ENCODE results near the gene SERPINB10. TPM values are rescaled to one million over a fixed set of nuclear protein-coding genes. Genes with fewer than 3 reads are reported as not detected.

SERPINB10 gene
- total RNA-seq, 1 donor, result not detected

- no peak for TF ChIP-seq CTCF (IDR thresholded peaks at IDR 0.05; ENCODE audit: extremely low read depth, low read depth, low read length)
- Histone ChIP-seq H3K36me3 (ENCODE audit: insufficient read depth, low read length) (peaks cover 34% of the 10 kb centered on the region), H2AFZ (ENCODE audit: low read length) (no peak overlapping the region)
Observed at GRCh38 chr18:63980896-63981460, 73.2 kb downstream of the SERPINB10 start.

GRCh38 chr18:63981719-63982118 lies 74.0 kb downstream of the SERPINB10 start:
- Histone ChIP-seq H3K4me1 (ENCODE audit: insufficient read depth, low read length) (peaks cover 4% of the 10 kb centered on the region), H3K4me3 (ENCODE audit: insufficient read depth, low read length) (no peak overlapping the region), H3K79me2 (ENCODE audit: insufficient read depth, low read length) (peaks cover 41% of the 10 kb centered on the region), H3K27ac (ENCODE audit: low read depth, low read length) (no peak overlapping the region), H3K36me3 (ENCODE audit: insufficient read depth, low read length) (peaks cover 39% of the 10 kb centered on the region), H3K4me2 (ENCODE audit: insufficient read depth, low read length) (no peak overlapping the region), H3K27me3 (ENCODE audit: insufficient read depth, low read length) (no peaks in the 10 kb centered on the region), H2AFZ (ENCODE audit: low read length) (no peak overlapping the region), H3K9me3 (ENCODE audit: low read depth, low read length) (no peaks in the 10 kb centered on the region), H4K20me1 (ENCODE audit: insufficient read depth, low read length) (peaks cover under 1% of the 10 kb centered on the region)
- TF ChIP-seq CTCF (IDR thresholded peaks at IDR 0.05; ENCODE audit: extremely low read depth, low read depth, low read length), result no peak
- no peak for DNase-seq (ENCODE audit: insufficient read length, low spot score, missing footprints)

More at GRCh38 chr18:63980896-63981460, 73.2 kb downstream of the SERPINB10 start:
- Histone ChIP-seq H3K27ac (ENCODE audit: low read depth, low read length) (no peak overlapping the region), H3K4me3 (ENCODE audit: insufficient read depth, low read length) (no peak overlapping the region), H3K27me3 (ENCODE audit: insufficient read depth, low read length) (no peaks in the 10 kb centered on the region), H4K20me1 (ENCODE audit: insufficient read depth, low read length) (peaks cover 2% of the 10 kb centered on the region), H3K9me3 (ENCODE audit: low read depth, low read length) (no peaks in the 10 kb centered on the region), H3K4me1 (ENCODE audit: insufficient read depth, low read length) (peaks cover 4% of the 10 kb centered on the region), H3K79me2 (ENCODE audit: insufficient read depth, low read length) (peaks cover 46% of the 10 kb centered on the region), H3K4me2 (ENCODE audit: insufficient read depth, low read length) (no peak overlapping the region)
- DNase-seq (ENCODE audit: insufficient read length, low spot score, missing footprints), result no peak

- TF ChIP-seq CTCF (IDR thresholded peaks at IDR 0.05; ENCODE audit: extremely low read depth, low read depth, low read length), result no peak
- H3K27me3 ChIP-seq (ENCODE audit: insufficient read depth, low read length), result no peaks in the 10 kb centered on the region
- H3K4me1 ChIP-seq (ENCODE audit: insufficient read depth, low read length), result peaks cover 4% of the 10 kb centered on the region
- H3K4me2 ChIP-seq (ENCODE audit: insufficient read depth, low read length), result no peak overlapping the region
- H4K20me1 ChIP-seq (ENCODE audit: insufficient read depth, low read length), result no peaks in the 10 kb centered on the region
- no peak for DNase-seq (ENCODE audit: insufficient read length, low spot score, missing footprints)
- no peaks in the 10 kb centered on the region for H3K9me3 ChIP-seq (ENCODE audit: low read depth, low read length)
- peaks cover 36% of the 10 kb centered on the region for H3K79me2 ChIP-seq (ENCODE audit: insufficient read depth, low read length)
- no peak overlapping the region for H3K27ac ChIP-seq (ENCODE audit: low read depth, low read length)
- no peak overlapping the region for H2AFZ ChIP-seq (ENCODE audit: low read length)
- H3K4me3 ChIP-seq (ENCODE audit: insufficient read depth, low read length), result no peak overlapping the region
- peaks cover 45% of the 10 kb centered on the region for H3K36me3 ChIP-seq (ENCODE audit: insufficient read depth, low read length)
Observed at GRCh38 chr18:63982361-63982760, 74.6 kb downstream of the SERPINB10 start.

Other genes with a start within 250 kb of the SERPINB10 start
- gene SERPINB3, start 246.1 kb upstream of the SERPINB10 start, total RNA-seq, result not detected in 2 replicates
- not detected in 2 replicates for gene SERPINB11, start 205.0 kb upstream of the SERPINB10 start, total RNA-seq
- 0.36 and 0.88 TPM in 2 replicates for gene SERPINB7, start 132.5 kb upstream of the SERPINB10 start, total RNA-seq
- 0.72 and 1.8 TPM in 2 replicates for gene SERPINB2, start 20.3 kb upstream of the SERPINB10 start, total RNA-seq
- gene HMSD, start 41.3 kb downstream of the SERPINB10 start, total RNA-seq, result under 0.01 and 1.4 TPM in 2 replicates
- gene SERPINB8, start 62.1 kb downstream of the SERPINB10 start, total RNA-seq, result 30.4 and 31.8 TPM in 2 replicates
- gene LINC00305, start 241.1 kb downstream of the SERPINB10 start, total RNA-seq, result not detected in 2 replicates

Data from osteoblast (primary cell).